Retina (tissue), 1 donor: ENCODE measurements around the gene UBL3.

ENCODE experiments used
- DNase-seq: peaks from one replicate; pipeline ENCODE4 v3.0.0-alpha.2; 2016

UBL3 gene

DNA sequence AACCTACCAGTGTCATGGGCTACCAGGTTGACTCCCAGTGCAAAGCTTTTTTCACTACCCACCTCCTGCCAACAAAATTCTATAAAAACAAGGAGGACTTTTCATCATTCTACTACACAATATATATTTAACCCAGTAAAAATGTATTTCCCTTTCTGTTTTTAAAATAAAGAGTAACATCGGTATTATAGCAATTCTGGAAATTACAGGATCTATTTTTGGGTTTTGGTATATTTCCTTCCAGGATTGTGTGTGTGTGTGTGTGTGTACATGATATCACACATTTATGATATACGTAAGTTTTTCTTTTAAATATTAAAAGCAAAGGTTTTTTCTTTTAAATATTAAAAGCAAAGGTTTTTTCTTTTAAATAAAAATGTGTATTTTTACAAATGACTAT is 6.0 kb upstream of the UBL3 start:
- no peak for DNase-seq

DNA sequence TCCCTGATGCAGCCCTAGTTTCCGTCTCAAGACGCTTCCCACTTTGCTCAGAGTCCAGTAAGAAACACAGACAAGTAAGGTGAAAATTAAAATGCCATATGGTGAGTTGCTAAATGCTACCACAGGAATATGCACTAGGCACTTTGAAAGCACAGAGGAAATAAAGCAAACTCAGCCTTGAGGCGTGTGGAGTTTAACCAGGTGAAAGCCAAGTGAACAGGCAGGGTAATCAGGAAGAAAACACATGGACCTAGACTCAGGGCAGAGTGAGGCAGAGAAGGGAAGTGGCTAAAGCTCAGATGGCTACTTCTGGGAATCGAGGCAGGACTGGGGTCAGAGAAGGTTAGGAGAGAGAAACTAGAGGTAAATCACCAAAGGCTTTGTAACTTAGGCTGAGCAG is 5.4 kb upstream of the UBL3 start:
- no peak for DNase-seq

DNA sequence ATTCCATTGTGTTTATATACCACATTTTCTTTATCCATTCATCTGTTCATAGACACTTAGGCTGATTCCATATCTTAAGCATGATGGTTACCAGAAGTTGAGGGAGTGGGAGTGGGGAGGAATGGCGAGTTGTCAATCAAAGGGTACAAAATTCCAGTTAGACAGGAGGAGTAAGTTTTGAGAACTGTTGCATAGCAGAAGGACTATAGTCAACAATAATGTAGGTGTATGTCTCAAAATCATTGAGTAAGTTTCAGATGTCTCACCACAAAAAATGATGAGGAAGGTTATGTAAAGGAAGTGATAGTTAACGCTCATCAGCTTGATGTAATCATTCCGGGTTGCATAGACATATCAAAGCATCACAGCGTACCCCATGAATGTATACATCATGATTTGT is 4.6 kb upstream of the UBL3 start:
- DNase-seq, result no peak

DNA sequence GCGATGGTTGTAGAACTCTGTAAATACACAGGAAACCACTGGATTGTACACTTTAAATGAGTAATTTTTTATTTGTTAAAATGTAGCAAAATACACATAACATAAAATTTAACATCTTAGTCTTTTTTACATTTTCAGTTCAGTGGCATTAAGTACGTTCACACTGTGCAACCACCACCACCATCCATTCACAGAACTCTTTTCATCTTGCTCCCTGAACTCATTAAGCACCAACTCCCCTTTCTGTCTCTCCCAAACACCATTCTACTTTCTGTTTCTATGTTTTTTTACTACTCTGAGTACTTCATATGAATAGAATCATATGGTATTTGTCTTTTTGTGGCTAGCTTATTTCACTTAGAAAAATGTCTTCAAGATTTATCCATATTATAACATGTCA is 2.7 kb upstream of the UBL3 start:
- DNase-seq, result no peak

DNA sequence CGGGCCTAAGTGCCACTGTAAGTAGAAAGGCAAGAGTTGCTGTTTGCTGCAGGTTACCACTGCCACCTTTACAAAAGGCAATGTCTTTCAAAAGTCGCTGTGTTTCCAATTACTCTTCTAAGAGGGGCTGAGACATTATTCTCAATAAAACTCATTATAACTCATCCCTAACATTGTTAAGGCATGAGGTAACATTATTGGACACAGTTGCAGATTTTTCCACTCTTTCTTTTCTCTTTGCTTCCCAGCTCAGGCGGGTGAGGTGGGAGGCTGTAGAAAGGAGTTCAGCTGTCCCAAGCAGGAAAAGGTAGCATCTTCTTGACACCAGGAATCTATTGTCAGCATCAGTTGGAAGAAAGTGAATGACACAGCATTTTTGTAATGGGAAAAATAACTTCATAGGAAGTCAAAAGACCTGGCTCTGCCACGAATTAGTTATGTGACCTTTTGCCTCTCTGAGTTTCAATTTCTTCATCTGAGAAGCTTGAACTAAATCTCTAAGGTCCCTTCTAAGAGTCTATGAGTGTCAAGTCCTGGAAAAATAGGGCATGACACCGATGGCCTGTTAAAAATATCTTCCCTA is 2.1 kb upstream of the UBL3 start:
- no peak for DNase-seq

DNA sequence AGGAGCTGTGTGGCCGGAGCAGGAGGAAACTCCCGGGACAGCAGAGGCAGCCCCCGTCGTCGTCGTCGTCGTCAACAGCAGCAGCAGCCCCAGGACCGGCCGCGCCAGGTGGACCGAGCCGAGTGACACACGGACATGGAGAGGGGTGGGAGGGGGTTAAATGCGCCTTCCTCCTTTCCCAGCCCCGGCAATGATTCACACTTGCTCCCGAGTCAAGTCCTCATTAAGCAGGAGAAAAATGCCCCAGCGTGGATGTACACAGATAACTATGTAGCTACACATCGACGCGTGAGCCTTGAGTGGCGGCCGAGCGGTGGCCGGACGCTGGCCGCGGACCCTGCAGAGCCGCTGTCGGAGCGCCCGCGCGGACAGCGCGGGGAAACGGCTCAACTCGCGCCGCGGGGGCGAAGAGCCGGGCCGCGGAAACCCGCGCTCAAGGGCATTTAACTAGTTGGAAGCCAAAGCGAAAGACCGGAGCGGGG is 645 bp downstream of the UBL3 start:
- DNase-seq, result peak; percentile 92

DNA sequence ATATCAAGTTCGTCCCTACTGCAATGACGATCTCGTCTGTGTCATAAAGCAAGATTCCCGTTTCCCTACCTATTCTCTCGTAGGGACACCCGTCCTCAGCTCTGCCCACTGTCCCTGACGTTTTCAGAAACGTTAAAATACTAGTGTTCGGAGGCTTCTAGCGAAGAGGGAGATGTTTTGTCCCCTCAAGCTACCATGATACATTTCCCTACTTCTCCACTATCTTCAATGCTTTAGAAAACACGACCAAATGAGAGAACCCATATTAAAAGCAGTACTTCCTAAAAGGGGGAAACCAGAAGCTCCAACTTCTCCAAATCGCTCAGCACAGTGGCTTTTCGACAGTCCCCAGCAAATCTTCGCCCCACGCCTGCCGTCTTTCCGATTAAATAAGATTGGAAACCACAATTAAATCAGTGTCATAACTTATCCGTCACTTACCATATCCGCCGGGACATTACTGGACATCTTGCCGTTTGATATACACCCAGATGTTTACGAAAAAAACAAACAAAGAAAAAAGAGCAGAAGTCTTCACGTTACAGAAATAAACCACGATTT is 1.3 kb downstream of the UBL3 start:
- no peak for DNase-seq

DNA sequence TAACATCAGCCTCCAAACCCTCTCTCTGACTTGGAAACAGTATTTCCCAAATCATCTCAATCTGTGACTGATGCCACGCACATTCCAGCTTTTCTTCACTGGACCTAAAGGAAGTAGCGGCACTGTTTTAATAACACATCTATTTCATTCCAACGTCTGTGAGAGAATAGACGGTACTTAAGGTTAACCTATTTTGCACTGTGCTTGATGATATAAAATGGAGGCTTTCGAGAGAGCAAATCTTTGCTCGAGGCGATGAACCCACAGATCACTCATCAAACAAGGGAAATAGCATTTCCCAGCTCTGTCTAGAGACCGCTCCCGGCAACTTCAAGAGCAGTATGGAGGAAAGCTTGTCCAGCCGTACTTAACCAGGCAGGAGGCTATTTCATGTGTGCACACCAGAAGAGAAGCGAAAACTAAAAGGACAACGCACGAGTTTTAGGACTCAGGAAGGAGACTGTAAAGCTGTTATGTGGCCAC is 2.9 kb downstream of the UBL3 start:
- DNase-seq, result peak; percentile 65

DNA sequence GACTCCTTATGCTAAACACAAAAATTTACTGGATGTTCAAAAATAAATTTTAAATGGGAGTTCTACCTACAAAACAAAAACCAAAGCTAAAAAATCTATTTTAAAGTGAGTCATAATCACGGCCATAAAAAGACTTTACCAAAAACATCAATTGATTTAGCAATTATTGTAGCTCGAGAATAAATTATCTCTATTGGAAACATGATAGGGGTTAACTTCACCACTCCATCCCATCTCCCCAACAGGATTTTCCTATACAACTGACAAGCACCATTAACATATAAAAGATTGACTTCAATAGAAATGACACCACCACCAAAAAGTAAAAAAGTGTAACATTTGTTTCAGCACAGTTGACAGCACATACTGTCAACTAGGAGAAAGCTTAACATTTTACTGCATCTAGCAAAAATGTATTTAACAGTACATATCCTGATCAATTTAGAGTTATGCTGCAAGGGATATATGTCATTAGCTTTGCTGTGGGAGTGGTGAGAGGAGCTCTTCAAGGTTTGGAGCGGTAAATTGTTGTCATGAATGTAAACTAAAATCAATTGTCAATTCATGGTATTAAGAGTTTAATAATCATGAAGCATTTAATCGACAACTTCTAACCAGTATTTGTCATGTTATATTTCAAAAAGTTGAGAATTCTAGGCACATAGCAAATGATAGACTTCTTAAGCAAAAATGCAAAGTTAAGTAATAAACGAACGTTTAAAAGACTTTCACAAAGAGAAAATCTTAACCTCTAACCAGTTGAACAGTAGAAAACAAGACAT is 3.8 kb downstream of the UBL3 start:
- DNase-seq, result no peak

DNA sequence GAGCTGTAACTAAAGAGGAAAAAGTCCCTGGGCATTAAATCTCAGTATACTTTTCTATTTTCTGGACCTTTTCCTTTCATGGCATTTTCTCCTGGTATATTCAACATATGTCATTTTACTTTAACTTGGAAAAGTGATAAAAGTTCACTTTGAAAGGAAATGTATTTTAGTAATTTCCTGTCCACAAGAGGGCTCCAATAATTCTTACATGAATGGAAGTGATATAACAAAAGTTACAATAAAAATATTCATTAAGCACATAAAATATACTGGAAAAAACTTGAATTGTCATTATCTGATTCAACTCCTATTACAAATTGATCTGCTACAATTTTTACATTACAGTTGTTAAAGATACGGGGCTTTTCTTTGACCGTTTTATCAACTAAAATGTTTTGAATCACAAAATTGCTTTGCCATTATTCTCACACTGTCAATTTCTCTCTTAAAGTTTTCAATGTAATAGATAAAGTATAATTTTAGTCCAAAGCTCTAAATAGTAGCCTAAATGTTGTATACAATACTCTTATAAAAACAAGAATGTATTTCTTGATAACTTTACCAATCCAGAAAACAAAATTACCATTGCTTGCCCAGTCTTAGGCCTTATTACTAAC is 4.9 kb downstream of the UBL3 start:
- DNase-seq, result no peak

DNA sequence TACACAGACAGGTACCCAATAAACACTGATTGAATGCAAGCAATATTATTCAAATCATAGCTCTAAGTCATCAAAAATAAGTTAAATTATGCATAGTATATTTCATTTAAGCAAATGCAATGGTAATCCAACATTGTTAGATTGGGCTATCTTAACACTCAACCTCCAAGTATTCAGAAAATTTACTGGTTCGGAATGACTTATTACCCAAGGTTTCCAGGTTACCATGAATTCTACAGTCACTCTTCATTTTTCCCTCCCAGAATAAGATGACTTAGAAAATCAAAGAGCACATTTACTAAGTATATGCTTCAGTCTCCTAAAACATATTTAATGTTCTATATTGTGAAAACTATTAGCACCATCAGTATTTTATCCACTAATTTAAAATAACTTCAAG is 6.0 kb downstream of the UBL3 start:
- DNase-seq, result no peak

DNA sequence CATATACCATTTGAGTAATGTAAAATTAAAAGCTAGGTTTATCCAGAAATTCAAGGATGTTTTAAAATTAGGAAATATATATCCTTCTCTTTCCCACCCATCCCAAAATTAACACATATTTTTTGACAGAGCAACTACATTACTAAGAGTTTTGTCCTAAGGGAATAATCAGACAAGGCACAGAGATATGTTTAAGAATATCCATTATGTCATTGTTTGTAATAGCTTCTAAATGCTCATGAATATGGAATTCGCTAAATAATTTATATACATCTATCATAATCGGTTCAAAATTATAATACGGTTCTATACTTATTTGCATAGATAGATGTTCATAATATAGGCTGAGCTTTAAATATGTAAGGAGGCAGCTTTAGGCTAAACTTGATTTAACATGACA is 9.8 kb downstream of the UBL3 start:
- no peak for DNase-seq

DNA sequence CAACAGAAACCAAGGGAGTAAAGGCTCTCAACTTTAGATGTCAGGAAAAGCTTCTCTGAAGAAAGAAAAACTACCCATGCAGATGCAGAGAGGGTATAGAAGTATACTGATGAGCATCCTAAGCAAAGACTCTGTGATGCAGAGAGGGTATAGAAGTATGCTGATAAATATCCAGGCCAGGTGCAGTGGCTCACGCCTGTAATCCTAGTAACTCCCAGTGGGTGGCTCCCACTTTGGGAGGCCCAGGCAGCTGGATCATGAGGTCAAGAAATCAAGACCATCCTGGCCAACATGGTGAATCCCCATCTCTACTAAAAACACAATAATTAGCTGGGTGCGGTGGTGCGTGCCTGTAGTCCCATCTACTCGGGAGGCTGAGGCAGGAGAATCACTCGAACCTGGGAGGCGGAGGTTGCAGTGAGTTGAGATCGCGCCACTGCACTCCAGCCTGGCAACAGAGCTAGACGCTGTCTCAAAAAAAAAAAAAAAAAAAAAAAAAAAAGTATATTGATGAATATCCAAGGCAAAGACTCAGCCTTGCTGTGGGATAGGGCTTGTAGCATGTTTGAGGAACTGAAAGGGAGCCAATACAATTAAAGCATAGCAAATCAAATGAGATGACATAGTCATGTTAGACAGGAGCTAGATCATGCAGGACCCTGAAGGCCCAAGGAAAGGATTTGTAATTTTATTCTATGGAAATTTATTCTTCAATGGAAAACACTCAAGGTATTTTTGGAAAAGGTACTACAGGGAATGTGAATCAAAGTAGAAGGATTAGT is 14.9 kb downstream of the UBL3 start:
- no peak for DNase-seq

DNA sequence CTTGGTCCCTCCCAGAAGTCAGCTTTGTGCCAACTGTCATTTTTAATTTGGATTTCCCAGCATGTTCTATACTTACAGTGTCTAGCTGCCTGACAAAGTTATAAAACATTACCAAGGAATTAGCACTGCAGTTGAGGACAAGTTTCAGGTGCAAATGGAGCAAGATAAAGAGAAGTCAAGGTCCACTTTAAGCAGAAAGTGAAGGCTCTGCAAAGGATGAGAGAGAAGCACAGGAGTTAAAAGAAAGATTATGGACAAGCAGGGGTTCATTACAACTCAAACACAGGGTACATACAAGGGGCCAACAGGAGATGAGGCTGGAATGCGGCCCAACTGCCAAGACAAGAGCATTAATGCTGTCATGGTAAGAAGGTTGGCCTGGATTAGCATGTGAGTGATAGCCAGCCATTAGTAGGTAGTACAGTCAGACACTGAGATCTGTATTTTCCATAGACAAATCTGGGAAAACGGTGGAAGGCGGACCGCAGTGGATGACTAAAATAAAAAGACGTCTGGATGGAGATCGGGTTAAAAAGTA is 17.6 kb downstream of the UBL3 start:
- DNase-seq, result no peak

DNA sequence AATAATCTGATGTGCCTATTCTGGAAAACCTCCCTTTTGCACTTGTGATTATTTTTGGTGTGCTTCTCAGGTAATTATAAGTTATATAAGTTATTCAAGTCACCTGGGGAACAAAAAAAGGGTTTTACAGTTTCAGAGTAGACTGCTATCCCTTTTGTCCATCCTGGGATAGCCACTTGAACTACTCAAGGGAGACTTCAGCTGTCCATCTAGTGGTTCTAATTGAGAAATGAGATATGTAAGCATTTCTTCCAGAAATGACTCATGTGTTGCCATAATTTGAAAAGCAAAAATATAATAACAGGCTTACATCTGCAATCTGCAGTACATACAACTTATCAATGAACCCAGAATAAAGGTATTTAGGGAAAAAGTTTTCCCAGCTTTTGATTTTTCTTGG is 20.4 kb downstream of the UBL3 start:
- DNase-seq, result no peak

DNA sequence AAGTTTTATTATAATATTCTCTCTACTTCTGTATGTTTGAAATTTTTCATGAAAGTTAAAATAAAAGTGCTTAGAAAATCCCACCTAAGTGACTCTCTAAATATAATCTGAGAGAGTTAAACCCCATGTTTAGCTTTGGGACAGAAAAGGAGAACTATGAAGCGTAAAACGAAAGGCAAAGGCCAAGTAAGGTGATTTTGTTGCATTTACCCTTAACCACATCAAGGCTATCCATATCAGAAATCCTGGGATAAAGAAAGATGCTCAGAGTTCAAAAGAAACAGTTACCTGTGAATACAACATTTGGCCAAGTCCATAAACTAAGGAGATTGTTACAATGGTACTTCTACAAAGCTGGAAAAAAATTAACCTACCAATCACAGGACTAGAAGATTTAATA is 31.3 kb downstream of the UBL3 start:
- DNase-seq, result no peak

DNA sequence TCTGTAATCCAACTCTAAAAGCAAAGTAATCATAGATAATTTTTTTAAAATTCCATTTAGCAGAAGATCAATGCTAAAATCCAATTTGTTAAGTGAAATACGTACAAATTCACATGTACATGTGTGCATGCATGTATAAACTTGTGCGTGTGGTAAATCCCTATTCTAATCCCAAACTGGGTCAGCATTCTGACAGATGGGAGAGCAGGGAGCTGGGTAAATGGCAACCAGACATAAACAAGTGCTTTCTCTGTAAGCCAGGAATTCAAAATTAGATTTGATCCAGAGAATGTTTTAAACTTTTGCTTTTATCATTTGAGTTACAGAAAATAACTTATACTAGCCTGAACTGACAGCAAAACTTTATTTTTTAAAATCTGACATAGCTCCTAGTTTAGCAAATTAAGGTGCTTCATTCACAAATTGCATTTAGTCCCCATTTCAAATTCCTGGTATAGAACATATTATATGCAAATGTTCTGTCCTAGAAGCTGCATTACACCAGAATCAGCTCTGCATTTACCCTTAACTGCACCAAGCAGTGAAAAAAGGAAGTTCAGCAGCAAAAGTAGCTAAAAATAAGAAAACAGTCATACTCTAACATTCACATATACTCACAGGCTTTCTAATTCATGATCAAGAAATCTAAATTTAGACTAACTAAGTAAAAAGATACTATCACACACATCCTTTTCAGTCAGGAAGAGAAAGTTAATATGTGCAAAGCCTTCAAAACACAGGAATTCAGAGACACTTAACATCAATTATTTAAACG is 32.6 kb downstream of the UBL3 start:
- DNase-seq, result peak; percentile 19

DNA sequence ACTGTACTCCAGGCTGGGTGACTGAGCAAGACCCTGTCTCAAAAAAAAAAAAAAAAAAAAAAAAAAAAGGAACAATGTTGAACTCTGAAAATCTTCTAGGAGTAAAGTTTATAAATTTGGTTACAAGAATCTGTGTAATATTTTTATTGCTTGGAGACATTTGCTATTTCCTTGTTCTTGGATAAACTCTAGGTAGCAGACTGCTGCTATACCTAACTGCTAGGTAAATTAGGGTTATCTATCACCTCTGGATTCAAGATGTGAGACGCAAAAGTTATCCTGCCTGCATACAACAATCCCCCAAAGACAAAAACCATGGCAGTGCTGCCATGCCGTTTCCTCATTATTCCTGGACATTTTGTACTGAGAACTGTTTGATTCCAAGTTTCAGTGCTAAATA is 33.7 kb downstream of the UBL3 start:
- DNase-seq, result no peak

DNA sequence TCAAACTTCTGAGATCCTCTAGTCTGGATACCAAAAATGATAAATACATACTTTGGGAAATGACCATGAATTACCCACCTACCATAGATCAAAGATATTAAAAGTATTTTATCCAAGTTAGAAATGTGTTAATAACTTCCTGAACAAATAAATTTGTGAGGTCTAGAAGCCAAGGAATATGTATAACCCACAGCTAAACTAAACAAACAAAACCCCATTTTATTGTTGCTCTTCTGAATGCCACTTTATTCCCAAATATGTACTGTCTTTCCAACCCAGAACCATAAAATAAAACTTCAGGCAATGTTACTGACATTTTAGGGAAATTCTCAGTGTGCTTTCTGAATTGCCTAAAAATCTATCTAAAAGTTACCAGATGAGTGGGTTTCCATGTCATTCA is 35.1 kb downstream of the UBL3 start:
- no peak for DNase-seq

DNA sequence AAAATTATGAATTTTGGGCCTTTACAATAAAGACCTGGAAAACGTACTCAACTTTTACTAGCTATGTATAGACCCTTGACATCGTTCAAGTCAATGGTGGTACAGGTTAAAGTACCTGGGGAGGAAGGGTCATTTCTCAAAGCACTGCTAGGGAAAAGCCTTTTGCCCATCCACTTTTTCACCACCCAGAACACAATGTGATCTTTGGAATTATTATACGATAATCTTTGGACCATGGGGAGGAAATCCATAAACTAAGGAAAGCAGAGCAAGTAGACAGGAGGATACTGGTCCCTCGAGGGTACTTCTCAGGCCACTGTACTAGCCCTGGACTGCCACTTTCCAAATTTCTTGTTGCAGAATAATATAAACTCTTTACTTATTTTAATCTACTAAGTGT is 39.5 kb downstream of the UBL3 start:
- no peak for DNase-seq

DNA sequence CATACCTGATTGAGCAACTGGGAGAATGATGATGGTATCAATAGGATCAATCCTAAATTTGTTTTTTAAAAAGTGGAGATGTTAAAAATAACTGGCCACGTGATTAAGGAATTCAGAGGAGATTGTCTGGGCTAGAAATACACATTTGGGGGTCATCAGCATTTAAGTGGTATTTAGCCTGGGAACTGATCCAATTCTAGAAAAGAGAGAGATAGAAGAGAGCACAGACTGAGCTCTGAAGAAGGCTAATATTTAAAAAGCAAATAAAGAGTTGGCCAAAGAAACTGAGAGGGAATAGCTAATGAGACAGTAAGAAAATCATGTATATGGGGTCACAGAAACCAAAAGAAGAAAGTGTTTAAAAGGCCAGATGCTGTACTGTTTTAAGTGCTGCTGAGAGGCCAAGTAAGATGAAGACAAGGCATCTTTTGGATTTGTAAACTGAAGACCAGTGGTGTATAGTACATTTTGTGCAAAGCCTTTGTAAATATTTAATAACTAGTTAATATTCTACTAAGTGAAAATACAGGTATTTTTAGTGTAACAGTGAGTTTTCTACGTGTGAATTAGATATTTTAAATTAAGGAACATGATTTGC is 40.2 kb downstream of the UBL3 start:
- DNase-seq, result no peak

DNA sequence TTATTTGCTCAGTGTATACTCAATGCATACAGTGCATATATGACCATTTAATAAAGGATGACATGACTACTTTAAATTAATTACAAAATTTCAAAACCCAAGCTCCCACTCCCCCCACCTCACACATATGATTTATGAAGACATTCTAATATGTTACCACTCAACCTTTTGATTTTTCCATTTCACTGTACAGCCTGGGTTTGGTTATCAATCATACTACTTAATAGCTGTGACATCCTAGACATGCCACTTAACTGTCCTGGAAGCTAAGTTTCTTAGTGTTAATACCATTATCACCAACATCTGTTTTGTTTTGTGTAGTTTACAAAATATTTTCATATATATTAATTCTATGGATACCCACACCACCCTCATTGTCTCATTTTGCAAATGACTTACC is 42.2 kb downstream of the UBL3 start:
- no peak for DNase-seq
